Amniotic stem cell (primary cell): ENCODE measurements around the gene MORN4.
"Not testable (repeated sequence)": the region's sequence is repeated elsewhere in the genome, so short reads cannot be mapped to it uniquely, and the experiment has no call there.

Experiments
- DNase-seq: peaks from one replicate; lab custom pipeline; 2025; lab: John Stamatoyannopoulos, UW

MORN4 gene

DNA sequence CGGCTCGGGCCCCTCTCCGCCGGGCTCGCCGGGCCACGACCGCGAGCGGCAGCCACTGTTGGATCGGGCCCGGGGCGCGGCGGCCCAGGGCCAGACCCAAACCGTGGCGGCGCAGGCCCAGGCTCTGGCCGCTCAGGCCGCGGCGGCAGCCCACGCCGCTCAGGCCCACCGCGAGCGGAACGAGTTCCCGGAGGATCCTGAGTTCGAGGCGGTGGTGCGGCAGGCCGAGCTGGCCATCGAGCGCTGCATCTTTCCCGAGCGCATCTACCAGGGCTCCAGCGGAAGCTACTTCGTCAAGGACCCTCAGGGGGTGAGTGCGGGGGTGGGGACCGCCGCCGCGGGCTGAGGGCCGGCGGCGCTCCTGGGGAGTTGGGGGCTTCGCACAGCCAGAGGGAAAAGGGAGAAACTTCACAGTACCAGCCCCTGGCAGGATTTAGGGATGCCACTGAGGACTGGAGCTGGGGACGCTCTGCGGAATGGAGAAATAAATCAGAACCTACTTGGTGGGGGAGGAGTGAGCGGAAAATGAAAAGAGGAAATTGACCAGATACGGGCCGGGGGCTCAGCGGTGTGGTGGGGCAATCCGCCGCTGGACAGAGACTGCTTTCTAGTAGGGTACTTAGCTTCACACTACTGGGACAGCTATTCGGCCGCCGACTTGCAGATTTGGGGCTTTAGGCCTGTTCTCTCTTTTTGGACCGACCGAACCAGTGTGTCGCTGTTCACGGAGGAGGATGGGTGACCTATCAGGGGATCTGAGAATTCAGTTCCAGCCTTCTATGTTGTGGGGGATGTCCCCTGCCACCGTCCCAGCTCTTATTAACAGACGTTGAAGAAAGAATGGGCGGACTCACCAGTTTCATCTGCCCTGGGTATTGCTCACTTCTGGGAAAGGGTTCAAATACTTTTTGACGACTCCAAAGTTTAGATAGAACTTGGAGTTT is 7.8 kb upstream of the MORN4 start:
- DNase-seq: no peak

GRCh38 chr10:97640174-97640867 is 7.0 kb upstream of the MORN4 start, which contains the start of gene PI4K2A:
PI4K2A (plus strand) TSS chr10:97640671; CDS start chr10:97640743, 72 bp downstream.
- DNase-seq: peak; percentile 97

- DNase-seq: not testable (repeated sequence)
These were observed 5.8 kb upstream of the MORN4 start for GRCh38 chr10:97639090-97639489.

DNA sequence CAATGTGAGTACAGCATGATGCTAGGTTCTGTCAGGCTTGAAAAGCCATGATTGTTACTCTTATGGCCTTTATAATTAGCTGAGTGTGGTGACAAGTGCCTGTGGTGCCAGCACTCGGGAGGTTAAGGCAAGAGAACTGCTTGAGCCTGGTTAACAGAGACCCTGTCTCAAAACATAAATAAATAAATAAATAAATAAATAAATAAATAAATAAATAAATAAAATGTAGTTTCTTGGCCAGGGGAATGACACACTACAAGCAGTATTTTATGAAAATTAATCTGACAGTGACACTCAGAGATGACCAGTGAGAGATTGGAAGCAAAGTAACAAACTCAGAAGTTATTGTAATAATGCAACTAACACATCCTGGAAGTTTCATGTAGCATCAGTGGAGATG is 2.3 kb upstream of the MORN4 start:
- no peak for DNase-seq

DNA sequence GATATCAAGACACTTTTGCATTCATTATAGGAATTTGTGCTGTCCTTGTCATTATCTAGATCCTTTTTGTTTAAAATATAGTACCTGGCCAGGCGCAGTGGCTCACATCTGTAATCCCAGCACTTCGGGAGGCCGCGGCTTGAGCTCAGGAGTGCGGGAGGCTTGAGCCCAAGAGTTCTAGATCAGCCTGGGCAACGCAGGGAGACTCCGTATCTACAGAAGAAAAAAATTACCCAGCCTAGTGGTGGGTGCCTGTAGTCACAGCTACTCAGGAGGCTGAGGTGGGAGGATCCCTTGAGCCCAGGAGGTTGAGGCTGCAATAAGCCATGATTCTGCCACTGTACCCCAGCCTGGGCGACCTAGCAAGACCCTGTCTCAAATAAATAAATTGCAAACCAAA is 621 bp upstream of the MORN4 start:
- no peak for DNase-seq

DNA sequence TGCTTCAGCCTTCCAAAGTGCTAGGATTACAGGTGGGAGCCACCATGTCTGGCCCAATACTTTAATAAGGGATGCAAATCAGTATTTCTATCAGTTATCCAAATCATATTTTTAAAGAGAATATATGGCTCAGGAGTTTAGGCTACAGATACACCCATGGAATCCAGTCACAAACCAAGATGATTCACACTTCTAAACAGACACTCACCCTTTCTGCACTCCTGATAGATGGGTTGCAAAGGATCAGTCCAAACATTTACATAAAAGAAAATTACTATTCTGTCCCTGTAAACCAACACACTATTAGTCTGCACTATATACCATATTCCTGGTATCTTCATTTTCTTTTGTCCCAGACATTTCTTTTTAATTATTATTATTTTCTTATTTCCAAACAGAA is 2.2 kb downstream of the MORN4 start:
- no peak for DNase-seq

GRCh38 chr10:97629289-97629688 is 4.0 kb downstream of the MORN4 start:
- no peak for DNase-seq

- no peak for DNase-seq
These were observed 5.1 kb downstream of the MORN4 start for GRCh38 chr10:97628228-97628627.

GRCh38 chr10:97627731-97628130 is 5.6 kb downstream of the MORN4 start:
- DNase-seq: no peak

DNA sequence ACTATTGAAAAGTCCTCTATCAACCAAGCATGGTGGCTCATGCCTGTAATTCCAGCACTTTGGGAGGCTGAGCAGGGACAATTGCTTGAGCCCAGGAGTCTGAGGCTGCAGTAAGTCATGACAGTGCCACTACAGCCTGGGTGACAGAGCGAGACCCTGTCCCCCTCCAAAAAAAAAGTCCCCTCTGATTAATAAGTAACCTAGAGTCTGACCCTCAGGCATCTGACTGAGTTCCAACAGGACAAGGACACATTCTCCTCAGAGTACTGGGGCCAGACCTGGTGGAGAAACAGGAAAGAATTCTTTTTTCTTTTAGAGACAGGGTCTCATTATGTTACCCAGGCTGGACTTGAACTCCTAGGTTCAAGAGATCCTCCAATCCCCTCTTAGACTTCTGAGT is 10.0 kb downstream of the MORN4 start:
- no peak for DNase-seq

- no peak for DNase-seq
These were observed 14.6 kb downstream of the MORN4 start for GRCh38 chr10:97618733-97619132.

DNA sequence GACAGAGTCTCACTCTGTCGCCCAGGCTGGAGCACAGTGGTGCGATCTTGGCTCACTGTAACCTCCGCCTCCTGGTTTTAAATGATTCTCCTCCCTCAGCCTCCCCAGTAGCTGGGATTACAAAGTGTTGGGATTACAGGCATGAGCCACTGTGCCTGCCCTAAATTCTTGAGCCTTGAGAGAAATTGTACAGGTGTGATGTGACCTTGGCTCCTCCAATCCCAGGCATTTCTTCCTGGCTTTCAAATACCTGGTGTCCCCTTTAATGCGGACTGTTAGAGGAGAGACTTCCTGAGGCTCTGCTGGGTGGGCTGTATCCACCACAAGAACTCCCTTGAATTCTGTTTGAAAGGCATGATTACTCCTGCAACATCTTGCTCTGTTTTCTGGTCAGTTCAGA is 15.0 kb downstream of the MORN4 start:
- DNase-seq: no peak

DNA sequence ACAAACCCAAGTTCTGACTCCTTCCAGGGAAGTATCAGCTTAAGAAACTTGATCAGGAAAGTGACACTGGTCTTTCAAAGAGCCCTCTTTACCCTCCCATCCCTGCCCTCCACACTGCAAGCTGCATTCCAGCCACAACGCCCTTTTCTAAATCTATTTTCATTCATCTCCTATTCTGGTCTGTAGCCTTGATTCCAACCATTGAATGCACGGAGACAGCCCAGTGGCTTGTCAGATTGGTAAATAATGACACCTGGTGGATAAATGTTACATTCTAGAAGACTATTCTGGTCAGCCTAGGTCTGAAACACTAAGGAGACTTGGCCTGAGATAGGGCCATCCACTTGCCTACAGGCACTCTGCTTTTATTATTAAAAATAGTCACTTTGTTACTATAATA is 20.9 kb downstream of the MORN4 start:
- peak; percentile 50 for DNase-seq

DNA sequence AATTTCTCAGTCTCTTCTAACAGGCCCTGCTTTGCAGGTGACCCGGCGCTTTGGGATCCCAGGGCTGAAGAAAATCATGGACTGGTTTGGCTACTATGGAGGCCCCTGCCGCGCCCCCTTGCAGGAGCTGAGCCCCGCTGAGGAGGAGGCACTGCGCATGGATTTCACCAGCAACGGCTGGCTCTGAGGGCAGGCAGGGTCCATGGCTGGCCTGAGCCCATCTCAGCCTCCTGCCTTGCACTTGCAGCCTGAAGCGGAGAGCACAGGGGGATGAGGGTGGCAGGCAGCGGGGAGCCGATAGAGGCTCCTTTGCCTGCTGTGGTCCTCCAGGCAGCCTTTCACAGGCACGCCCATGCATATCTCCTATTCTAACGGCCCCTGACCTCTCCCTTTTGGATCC is 21.8 kb downstream of the MORN4 start:
- no peak for DNase-seq

GRCh38 chr10:97608991-97609561 is 24.2 kb downstream of the MORN4 start:
- DNase-seq: no peak

DNA sequence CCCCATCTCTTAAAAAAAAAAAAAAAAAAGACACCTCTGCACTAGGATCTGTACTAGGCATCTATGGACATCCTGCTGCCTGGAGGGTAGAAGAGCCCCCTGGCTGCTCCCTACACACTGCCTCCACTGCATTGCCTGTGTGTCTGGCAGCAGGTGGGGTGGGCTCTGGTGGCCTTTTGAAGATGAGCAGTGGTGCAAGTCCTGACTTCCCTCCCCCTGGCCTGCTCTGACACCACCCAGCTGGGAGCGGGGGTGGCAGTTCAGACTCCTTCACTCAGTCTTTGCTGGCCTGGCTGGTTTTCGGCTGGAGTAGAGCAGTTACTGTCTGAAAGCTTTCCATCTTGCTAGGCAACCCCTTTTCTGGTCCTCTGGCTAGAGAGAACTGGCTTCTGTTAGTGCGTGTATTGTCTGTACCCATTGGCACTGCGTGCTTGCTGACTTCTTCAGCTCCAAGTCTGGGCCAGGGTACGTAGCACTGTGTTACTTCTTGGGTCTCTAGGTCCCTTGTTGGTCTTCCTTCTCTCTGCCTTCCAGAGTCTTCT is 26.1 kb downstream of the MORN4 start:
- no peak for DNase-seq

- no peak for DNase-seq
These were observed 31.8 kb downstream of the MORN4 start for GRCh38 chr10:97601268-97602215.

GRCh38 chr10:97600616-97601015 is 32.7 kb downstream of the MORN4 start:
- no peak for DNase-seq

- DNase-seq: no peak
These were observed 34.1 kb downstream of the MORN4 start for GRCh38 chr10:97599272-97599619.

GRCh38 chr10:97598407-97599271 is 34.7 kb downstream of the MORN4 start:
- DNase-seq: no peak

- DNase-seq: no peak
These were observed 35.5 kb downstream of the MORN4 start for GRCh38 chr10:97597778-97598177.
